PC-9 (cell line): ENCODE measurements around the gene LRP8. TPM values are rescaled to one million over a fixed set of nuclear protein-coding genes. Genes with fewer than 3 reads are reported as not detected.

Experiments
- BruUV-seq: library from RNA; stranded (reverse); fragments of 400-500 nt; replicated peaks from 2 replicates; lab custom pipeline; 2021; lab: Mats Ljungman, UMichigan
- CTCF ChIA-PET: fragments of 300-600 bp; sonication (Branson Sonifier 250); formaldehyde crosslinking; loops from one replicate; lab custom pipeline; 2022; ENCODE audit warnings: antibody characterized with exemption; lab: Charles Lee
- POLR2A ChIA-PET: fragments of 300-600 bp; sonication (Branson Sonifier 250); formaldehyde crosslinking; loops from one replicate; lab custom pipeline; 2022; ENCODE audit warnings: antibody characterized with exemption; ENCODE audit not compliant: unreplicated experiment; lab: Charles Lee
- DNase-seq, 2 experiments: peaks; one replicate each; pipeline versions ENCODE4 v3.0.0 to v3.0.0-alpha.2; 2015 to 2022; ENCODE audit warnings: mixed read lengths in 1 of 2
- H2AFZ ChIP-seq: fragments of 200-600 bp; sonication (generic); 2 replicates; pipeline ENCODE4 v1.8.1; 2017; ENCODE audit warnings: antibody characterized with exemption
- H3F3A ChIP-seq: fragments of 200-600 bp; sonication (generic); 2 replicates; pipeline ENCODE4 v1.8.1; 2017; ENCODE audit warnings: antibody characterized with exemption, mild to moderate bottlenecking, low read depth; ENCODE audit not compliant: insufficient read depth
- H3K27ac ChIP-seq: fragments of 200-600 bp; sonication (generic); 2 replicates; pipeline ENCODE4 v1.6.1; 2016; ENCODE audit warnings: mixed run types
- H3K27me3 ChIP-seq: fragments of 200-600 bp; sonication (generic); 2 replicates; pipeline ENCODE4 v1.6.1; 2016; ENCODE audit warnings: low read depth, mixed run types; ENCODE audit not compliant: insufficient read depth
- H3K36me3 ChIP-seq: fragments of 200-600 bp; sonication (generic); 2 replicates; pipeline ENCODE4 v1.6.1; 2016; ENCODE audit warnings: low read depth, mixed run types
- H3K4me1 ChIP-seq: fragments of 200-600 bp; sonication (generic); replicated peaks from 2 replicates; pipeline ENCODE4 v1.6.1; 2016; ENCODE audit warnings: mixed run types; ENCODE audit not compliant: insufficient read depth
- H3K4me2 ChIP-seq: fragments of 200-600 bp; sonication (generic); 2 replicates; pipeline ENCODE4 v1.6.1; 2017; ENCODE audit warnings: mixed run types
- H3K4me3 ChIP-seq: fragments of 200-600 bp; sonication (generic); 2 replicates; pipeline ENCODE4 v1.6.1; 2016; ENCODE audit warnings: mixed run types
- H3K79me2 ChIP-seq: fragments of 200-600 bp; sonication (generic); 2 replicates; pipeline ENCODE4 v1.6.1; 2017; ENCODE audit warnings: low read depth, mixed run types
- H3K9me2 ChIP-seq: fragments of 200-600 bp; sonication (generic); 2 replicates; pipeline ENCODE4 v1.8.1; 2017; ENCODE audit warnings: mild to moderate bottlenecking; ENCODE audit not compliant: insufficient read depth
- H3K9me3 ChIP-seq: fragments of 200-600 bp; sonication (generic); 2 replicates; pipeline ENCODE4 v1.8.1; 2016; ENCODE audit warnings: low read depth; ENCODE audit not compliant: insufficient read depth
- H4K20me1 ChIP-seq: fragments of 200-600 bp; sonication (generic); 2 replicates; pipeline ENCODE4 v1.8.1; 2017; ENCODE audit not compliant: insufficient read depth
- CTCF ChIP-seq: fragments of 200-600 bp; sonication (generic); conservative IDR thresholded peaks from 2 replicates; pipeline ENCODE4 v1.6.1; 2017; ENCODE audit warnings: mixed run types, antibody characterized with exemption, mild to moderate bottlenecking, moderate library complexity
- EZH2 ChIP-seq: fragments of 200-600 bp; sonication (generic); IDR thresholded peaks from 2 replicates; pipeline ENCODE4 v1.8.0; 2017; ENCODE audit warnings: antibody characterized with exemption, low read depth
- intact Hi-C: fragments of 100-400 bp; cut with micrococcal nuclease; formaldehyde crosslinking; loops from one replicate; pipeline ENCODE4 v1.10.0; 2022; ENCODE audit not compliant: unreplicated experiment
- total RNA-seq: library from RNA; stranded (reverse); gene quantifications from 2 replicates; pipeline ENCODE4 v1.2.3, GENCODE V29; 2021

The LRP8 gene
- total RNA-seq, 1 experiment from 2014 or later: 85.3 TPM

DNA sequence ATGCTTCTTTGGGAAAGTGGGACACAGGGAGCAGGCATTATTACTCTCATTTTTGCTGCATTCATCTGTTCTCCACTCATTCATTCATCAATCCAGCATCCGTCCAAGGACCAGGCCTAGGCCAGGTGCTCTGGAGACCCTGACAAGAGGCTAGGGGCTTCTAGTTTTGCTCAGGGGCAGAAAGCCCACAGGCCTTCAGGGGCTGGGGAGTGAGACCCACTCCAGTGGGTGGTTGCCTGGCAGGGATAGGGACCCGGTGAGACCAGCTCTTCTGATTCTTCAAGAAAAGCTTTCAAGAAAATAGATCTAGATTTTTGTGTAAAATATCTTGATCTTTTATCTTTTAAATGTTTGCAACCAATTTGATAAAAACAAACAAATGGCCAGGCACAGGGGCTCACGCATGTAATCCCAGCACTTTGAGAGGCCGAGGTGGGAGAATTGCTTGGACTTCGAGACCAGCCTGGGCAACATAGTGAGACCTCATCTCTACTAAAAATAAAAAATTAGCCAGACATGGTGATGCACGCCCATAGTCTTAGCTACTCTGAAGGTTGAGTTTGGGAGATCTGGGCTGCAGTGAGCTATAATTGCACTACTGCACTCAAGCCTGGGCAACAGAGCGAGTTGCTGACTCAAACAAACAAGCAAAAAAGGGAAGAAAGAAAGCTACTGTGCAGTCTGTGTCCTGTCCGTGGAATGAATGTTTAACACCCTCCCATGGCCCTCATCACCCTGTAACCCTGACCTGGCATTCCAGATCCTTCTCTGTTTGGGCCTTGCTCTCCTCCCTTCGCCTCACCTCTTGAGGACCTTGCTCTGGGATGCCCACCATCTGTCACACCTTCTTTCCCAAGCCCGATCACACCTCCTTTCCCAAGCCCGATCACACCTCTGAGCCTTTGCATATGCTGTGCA, 17.3 kb upstream of the LRP8 start:
- intact Hi-C loops: no loop called here

DNA sequence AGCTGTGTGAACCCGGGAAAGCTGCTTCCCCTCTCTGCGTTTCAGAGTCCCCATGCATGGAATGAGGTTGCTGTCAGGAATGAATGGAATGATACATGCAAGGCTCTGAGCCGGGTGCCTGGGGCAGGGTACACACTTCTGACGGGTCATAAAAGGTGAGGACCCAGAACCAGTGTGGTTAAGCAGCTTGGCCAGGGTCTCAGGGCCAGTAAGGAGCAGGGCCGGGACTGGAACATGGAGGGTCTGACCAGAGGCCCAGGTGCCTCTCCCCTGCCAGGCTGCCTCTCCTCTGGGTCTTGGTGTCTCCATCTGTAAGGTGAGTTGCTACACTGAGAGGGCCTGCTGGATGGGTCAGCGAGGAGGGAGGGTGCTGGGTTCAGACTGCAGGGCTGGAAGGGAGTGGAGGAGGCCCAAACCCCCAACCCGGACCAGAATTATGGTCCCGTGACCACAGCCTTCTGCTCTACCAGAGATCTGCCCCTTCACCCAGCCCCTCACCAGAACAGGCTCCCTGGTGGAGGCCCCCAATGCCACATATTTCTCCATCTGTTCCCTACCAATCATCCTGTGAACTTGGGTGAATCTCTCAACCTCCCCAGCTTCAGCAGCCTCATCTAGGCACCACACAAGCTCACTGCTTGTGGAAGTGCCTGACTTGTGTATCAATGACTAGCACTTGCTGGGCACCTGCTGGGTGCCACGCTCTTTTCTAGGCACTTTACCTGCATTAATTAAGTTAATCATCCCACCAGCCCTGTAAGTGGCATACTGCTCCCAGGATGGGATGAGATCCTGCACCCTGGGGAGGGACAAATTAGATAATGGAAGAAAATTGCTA, 16.2 kb upstream of the LRP8 start:
- no peaks in the 10 kb centered on the region for H3K9me3 ChIP-seq
- DNase-seq: no peak
- BruUV-seq: no TSS peak
- no peak overlapping the region for H3K27ac ChIP-seq
- no peaks in the 10 kb centered on the region for H4K20me1 ChIP-seq
- H3K4me3 ChIP-seq: no peak overlapping the region
- H3K36me3 ChIP-seq: no peaks in the 10 kb centered on the region
- H3K79me2 ChIP-seq: no peaks in the 10 kb centered on the region
- H3K4me1 ChIP-seq: no peaks in the 10 kb centered on the region
- POLR2A ChIA-PET: no interaction called here
- no peak overlapping the region for H3K4me2 ChIP-seq
- intact Hi-C loops: no loop called here
- no peaks in the 10 kb centered on the region for H3K27me3 ChIP-seq
- no peaks in the 10 kb centered on the region for H3K9me2 ChIP-seq
- TF ChIP-seq CTCF (no peak), EZH2 (no peak)
- CTCF ChIA-PET: no interaction called here
- no peaks in the 10 kb centered on the region for H3F3A ChIP-seq
- H2AFZ ChIP-seq: no peak overlapping the region

More for the DNA sequence above, 17.3 kb upstream of the LRP8 start:
- ChIA-PET POLR2A (no interaction called here), CTCF (no interaction called here)
- Histone ChIP-seq H4K20me1 (no peaks in the 10 kb centered on the region), H3K4me3 (no peak overlapping the region), H3K4me1 (no peaks in the 10 kb centered on the region), H3K27me3 (no peaks in the 10 kb centered on the region), H3K27ac (no peak overlapping the region), H3K9me3 (no peaks in the 10 kb centered on the region), H3K36me3 (no peaks in the 10 kb centered on the region), H3F3A (no peaks in the 10 kb centered on the region), H2AFZ (no peak overlapping the region), H3K79me2 (no peaks in the 10 kb centered on the region), H3K4me2 (no peak overlapping the region), H3K9me2 (no peaks in the 10 kb centered on the region)
- TF ChIP-seq EZH2 (no peak), CTCF (no peak)
- no peak for DNase-seq
- BruUV-seq: no TSS peak

- TF ChIP-seq CTCF (no peak), EZH2 (no peak)
Measured at GRCh38 chr1:53342735-53343470, 15.0 kb upstream of the LRP8 start.

More at GRCh38 chr1:53342735-53343470, 15.0 kb upstream of the LRP8 start:
- Histone ChIP-seq H3K36me3 (no peaks in the 10 kb centered on the region), H3K9me2 (no peaks in the 10 kb centered on the region), H3K4me2 (no peak overlapping the region), H3K4me3 (no peak overlapping the region), H3K27ac (no peak overlapping the region), H3K79me2 (no peaks in the 10 kb centered on the region), H2AFZ (no peak overlapping the region), H3K4me1 (no peaks in the 10 kb centered on the region), H3F3A (no peaks in the 10 kb centered on the region), H3K27me3 (no peaks in the 10 kb centered on the region), H3K9me3 (no peaks in the 10 kb centered on the region), H4K20me1 (no peaks in the 10 kb centered on the region)
- no peak for DNase-seq
- CTCF ChIA-PET: no interaction called here
- POLR2A ChIA-PET: no interaction called here
- intact Hi-C loops: no loop called here
- no TSS peak for BruUV-seq
